ENCODE measurements around the gene CCDC201.

Gene CCDC201

GRCh38 chr7:45918556-45918955 lies 45.7 kb upstream of the CCDC201 start:
- Histone ChIP-seq H3F3A (ENCODE audit: insufficient read depth, low read length) (peaks cover 23% of the 10 kb centered on the region), H3K79me2 (ENCODE audit: low read length) (no peaks in the 10 kb centered on the region), H3K4me1 (ENCODE audit: low read length) (peaks cover 21% of the 10 kb centered on the region; the same call in 1 of the 2 replicates), H2AFZ (ENCODE audit: low read length) (no peak overlapping the region), H3K4me3 (ENCODE audit: low read length) (no peak overlapping the region), H3K27ac (ENCODE audit: low read length) (no peak overlapping the region), H3K9me2 (replicated peaks; ENCODE audit: insufficient read depth, low read length) (no peaks in the 10 kb centered on the region), H3K4me2 (ENCODE audit: low read depth, low read length) (peak overlapping the region; percentile 86), H3K9me3 (replicated peaks; ENCODE audit: insufficient read depth, low read length) (no peaks in the 10 kb centered on the region), H3K9ac (ENCODE audit: low read length) (no peak overlapping the region), H4K20me1 (ENCODE audit: insufficient read depth, low read length) (no peaks in the 10 kb centered on the region), H3K27me3 (replicated peaks; ENCODE audit: insufficient read depth, low read length) (no peaks in the 10 kb centered on the region), H3K36me3 (replicated peaks; ENCODE audit: insufficient read depth, low read length) (no peaks in the 10 kb centered on the region)
- peak; percentile 34 for DNase-seq
- TF ChIP-seq EZH2phosphoT487 (IDR thresholded peaks at IDR 0.05; ENCODE audit: low read length) (no peak), CTCF (IDR thresholded peaks at IDR 0.05; ENCODE audit: low read length) (no peak), EZH2 (optimal IDR thresholded peaks at IDR 0.05; ENCODE audit: low read depth, low read length) (no peak)

GRCh38 chr7:45917658-45918057 lies 44.8 kb upstream of the CCDC201 start:
- Histone ChIP-seq H4K20me1 (ENCODE audit: insufficient read depth, low read length) (no peaks in the 10 kb centered on the region), H3K4me3 (ENCODE audit: low read length) (no peak overlapping the region), H3K9ac (ENCODE audit: low read length) (no peak overlapping the region), H3K9me2 (replicated peaks; ENCODE audit: insufficient read depth, low read length) (no peaks in the 10 kb centered on the region), H3K9me3 (replicated peaks; ENCODE audit: insufficient read depth, low read length) (no peaks in the 10 kb centered on the region), H3K4me2 (ENCODE audit: low read depth, low read length) (peak overlapping the region; percentile 86; the same call in 1 of the 2 replicates), H3K27me3 (replicated peaks; ENCODE audit: insufficient read depth, low read length) (no peaks in the 10 kb centered on the region), H3K27ac (ENCODE audit: low read length) (no peak overlapping the region), H3F3A (ENCODE audit: insufficient read depth, low read length) (peaks cover 19% of the 10 kb centered on the region), H2AFZ (ENCODE audit: low read length) (no peak overlapping the region), H3K79me2 (ENCODE audit: low read length) (no peaks in the 10 kb centered on the region), H3K4me1 (ENCODE audit: low read length) (peaks cover 21% of the 10 kb centered on the region; the same call in 1 of the 2 replicates), H3K36me3 (replicated peaks; ENCODE audit: insufficient read depth, low read length) (no peaks in the 10 kb centered on the region)
- TF ChIP-seq EZH2phosphoT487 (IDR thresholded peaks at IDR 0.05; ENCODE audit: low read length) (no peak), EZH2 (optimal IDR thresholded peaks at IDR 0.05; ENCODE audit: low read depth, low read length) (no peak), CTCF (IDR thresholded peaks at IDR 0.05; ENCODE audit: low read length) (peak; percentile 94)
- DNase-seq: peak; percentile 69

GRCh38 chr7:45917064-45917463 lies 44.2 kb upstream of the CCDC201 start:
- no peak overlapping the region for H3K27ac ChIP-seq (ENCODE audit: low read length)
- no peaks in the 10 kb centered on the region for H3K79me2 ChIP-seq (ENCODE audit: low read length)
- no peaks in the 10 kb centered on the region for H4K20me1 ChIP-seq (ENCODE audit: insufficient read depth, low read length)
- no peak for DNase-seq
- no peak overlapping the region for H3K4me3 ChIP-seq (ENCODE audit: low read length)
- peaks cover 13% of the 10 kb centered on the region for H3F3A ChIP-seq (ENCODE audit: insufficient read depth, low read length)
- no peaks in the 10 kb centered on the region for H3K36me3 ChIP-seq (replicated peaks; ENCODE audit: insufficient read depth, low read length)
- H3K27me3 ChIP-seq (replicated peaks; ENCODE audit: insufficient read depth, low read length): no peaks in the 10 kb centered on the region
- no peak overlapping the region for H2AFZ ChIP-seq (ENCODE audit: low read length)
- no peaks in the 10 kb centered on the region for H3K9me3 ChIP-seq (replicated peaks; ENCODE audit: insufficient read depth, low read length)
- H3K4me2 ChIP-seq (ENCODE audit: low read depth, low read length): no peak overlapping the region
- H3K9ac ChIP-seq (ENCODE audit: low read length): no peak overlapping the region
- no peaks in the 10 kb centered on the region for H3K9me2 ChIP-seq (replicated peaks; ENCODE audit: insufficient read depth, low read length)
- peaks cover 21% of the 10 kb centered on the region; the same call in 1 of the 2 replicates for H3K4me1 ChIP-seq (ENCODE audit: low read length)
- TF ChIP-seq EZH2phosphoT487 (IDR thresholded peaks at IDR 0.05; ENCODE audit: low read length) (no peak), EZH2 (optimal IDR thresholded peaks at IDR 0.05; ENCODE audit: low read depth, low read length) (no peak), CTCF (IDR thresholded peaks at IDR 0.05; ENCODE audit: low read length) (no peak)
